ENCODE data around the gene CPED1.

DNA sequence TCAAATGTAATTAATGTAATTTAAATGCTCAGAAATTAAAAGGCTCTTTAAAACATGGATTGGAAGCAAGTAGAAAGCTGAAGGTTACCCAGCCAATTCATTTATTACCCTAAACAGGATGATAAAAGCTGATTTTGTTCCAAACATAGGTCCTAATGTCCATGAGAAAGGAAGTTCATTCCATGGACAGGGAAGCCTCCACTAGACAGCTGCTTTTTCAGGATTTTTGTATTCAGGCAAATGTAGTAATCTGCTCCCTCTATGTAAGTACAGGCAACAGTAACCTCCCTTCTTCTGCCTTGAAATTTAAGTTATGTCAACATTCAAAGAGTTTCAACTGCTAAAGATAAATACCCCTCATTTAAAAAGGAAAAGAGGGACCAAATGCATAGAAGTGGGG is 217.3 kb downstream of the CPED1 start:
- TF ChIP-seq ZFP30 (CRISPR knock-in tag; IDR thresholded peaks at IDR 0.05), result no peak
- TF ChIP-seq ZFP3 (CRISPR knock-in tag; IDR thresholded peaks at IDR 0.05), result no peak
- TF ChIP-seq BACH2 (CRISPR knock-in tag; IDR thresholded peaks at IDR 0.05; ENCODE audit: borderline replicate concordance), result no peak
- TF ChIP-seq CSDC2 (CRISPR knock-in tag; IDR thresholded peaks at IDR 0.05), result no peak
- TF ChIP-seq TOX (CRISPR knock-in tag; IDR thresholded peaks at IDR 0.05; ENCODE audit: borderline replicate concordance), result no peak
- TF ChIP-seq, protein P1, sequence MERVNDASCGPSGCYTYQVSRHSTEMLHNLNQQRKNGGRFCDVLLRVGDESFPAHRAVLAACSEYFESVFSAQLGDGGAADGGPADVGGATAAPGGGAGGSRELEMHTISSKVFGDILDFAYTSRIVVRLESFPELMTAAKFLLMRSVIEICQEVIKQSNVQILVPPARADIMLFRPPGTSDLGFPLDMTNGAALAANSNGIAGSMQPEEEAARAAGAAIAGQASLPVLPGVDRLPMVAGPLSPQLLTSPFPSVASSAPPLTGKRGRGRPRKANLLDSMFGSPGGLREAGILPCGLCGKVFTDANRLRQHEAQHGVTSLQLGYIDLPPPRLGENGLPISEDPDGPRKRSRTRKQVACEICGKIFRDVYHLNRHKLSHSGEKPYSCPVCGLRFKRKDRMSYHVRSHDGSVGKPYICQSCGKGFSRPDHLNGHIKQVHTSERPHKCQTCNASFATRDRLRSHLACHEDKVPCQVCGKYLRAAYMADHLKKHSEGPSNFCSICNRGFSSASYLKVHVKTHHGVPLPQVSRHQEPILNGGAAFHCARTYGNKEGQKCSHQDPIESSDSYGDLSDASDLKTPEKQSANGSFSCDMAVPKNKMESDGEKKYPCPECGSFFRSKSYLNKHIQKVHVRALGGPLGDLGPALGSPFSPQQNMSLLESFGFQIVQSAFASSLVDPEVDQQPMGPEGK (CRISPR knock-in tag; IDR thresholded peaks at IDR 0.05; ENCODE audit: borderline replicate concordance), result no peak
- no peak for TF ChIP-seq ARNTL (CRISPR knock-in tag; IDR thresholded peaks at IDR 0.05; ENCODE audit: borderline replicate concordance, low read depth)
- no peak for TF ChIP-seq GLIS3 (CRISPR knock-in tag; IDR thresholded peaks at IDR 0.05)
- TF ChIP-seq, protein P2, sequence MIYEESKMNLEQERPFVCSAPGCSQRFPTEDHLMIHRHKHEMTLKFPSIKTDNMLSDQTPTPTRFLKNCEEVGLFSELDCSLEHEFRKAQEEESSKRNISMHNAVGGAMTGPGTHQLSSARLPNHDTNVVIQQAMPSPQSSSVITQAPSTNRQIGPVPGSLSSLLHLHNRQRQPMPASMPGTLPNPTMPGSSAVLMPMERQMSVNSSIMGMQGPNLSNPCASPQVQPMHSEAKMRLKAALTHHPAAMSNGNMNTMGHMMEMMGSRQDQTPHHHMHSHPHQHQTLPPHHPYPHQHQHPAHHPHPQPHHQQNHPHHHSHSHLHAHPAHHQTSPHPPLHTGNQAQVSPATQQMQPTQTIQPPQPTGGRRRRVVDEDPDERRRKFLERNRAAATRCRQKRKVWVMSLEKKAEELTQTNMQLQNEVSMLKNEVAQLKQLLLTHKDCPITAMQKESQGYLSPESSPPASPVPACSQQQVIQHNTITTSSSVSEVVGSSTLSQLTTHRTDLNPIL (CRISPR knock-in tag; IDR thresholded peaks at IDR 0.05; ENCODE audit: low read depth), result no peak
- TF ChIP-seq RARB (CRISPR knock-in tag; IDR thresholded peaks at IDR 0.05), result no peak
- no peak for TF ChIP-seq ZNF565 (CRISPR knock-in tag; conservative IDR thresholded peaks at IDR 0.05; ENCODE audit: low read depth)
- TF ChIP-seq TCF4 (CRISPR knock-in tag; IDR thresholded peaks at IDR 0.05; ENCODE audit: borderline replicate concordance), result no peak

All from SK-N-SH treated with all-trans-retinoic acid at 6 μM for 48 hours (cell line).